OCI-LY3 (cell line): ENCODE data around the gene CSTB.

Experiments used
- CTCF ChIP-seq: fragments of 200-600, 300-600 bp; sonication (generic); IDR thresholded peaks from 2 replicates; pipeline ENCODE4 v1.5.1; 2014; ENCODE audit warnings: antibody characterized with exemption, low read length, low read depth
- EZH2phosphoT487 ChIP-seq: fragments of 200-600 bp; shearing (Covaris generic); IDR thresholded peaks from 2 replicates; pipeline ENCODE4 v1.6.1; 2018; ENCODE audit warnings: antibody characterized with exemption, mixed run types, low read depth

- TF ChIP-seq CTCF (no peak), EZH2phosphoT487 (no peak)
Observed at GRCh38 chr21:43812139-43812821, 36.2 kb upstream of the CSTB start.
